Central memory CD8-positive, alpha-beta T cell (primary cell): Measurements from ENCODE around the gene TK1.
A peak's percentile ranks its signal among the peaks of the same experiment; 100 is the strongest.

Source experiments
- ATAC-seq: fragments of 150-1000 bp; cut with Tn5 transposase; replicated peaks from 2 replicates; pipeline ENCODE4 v1.10.0; 2022; ENCODE audit warnings: mild to moderate bottlenecking, moderate FRiP score, moderate number of reproducible peaks; ENCODE audit not compliant: poor library complexity, severe bottlenecking; ENCODE audit errors: extremely low read depth
- DNase-seq, 2 donors: peaks; one replicate each; pipeline ENCODE4 v3.0.0; 2021; ENCODE audit warnings: low spot score in 2 of 2
- H3K27ac Mint-ChIP-seq: one replicate; pipeline ENCODE4 v1.8.0; 2022; ENCODE audit warnings: low read depth, mild to moderate bottlenecking, moderate library complexity, mixed read lengths
- H3K27me3 Mint-ChIP-seq: one replicate; pipeline ENCODE4 v1.8.0; 2022; ENCODE audit warnings: mixed read lengths
- H3K36me3 Mint-ChIP-seq: one replicate; pipeline ENCODE4 v1.8.0; 2022; ENCODE audit warnings: mild to moderate bottlenecking, moderate library complexity, mixed read lengths; ENCODE audit not compliant: insufficient read depth
- H3K4me1 Mint-ChIP-seq: one replicate; pipeline ENCODE4 v1.8.0; 2022; ENCODE audit warnings: mixed read lengths
- H3K4me3 Mint-ChIP-seq: one replicate; pipeline ENCODE4 v1.8.0; 2022; ENCODE audit warnings: mild to moderate bottlenecking, moderate library complexity, mixed read lengths
- H3K9me3 Mint-ChIP-seq: one replicate; pipeline ENCODE4 v1.8.0; 2022; ENCODE audit warnings: mixed read lengths

The TK1 gene

DNA sequence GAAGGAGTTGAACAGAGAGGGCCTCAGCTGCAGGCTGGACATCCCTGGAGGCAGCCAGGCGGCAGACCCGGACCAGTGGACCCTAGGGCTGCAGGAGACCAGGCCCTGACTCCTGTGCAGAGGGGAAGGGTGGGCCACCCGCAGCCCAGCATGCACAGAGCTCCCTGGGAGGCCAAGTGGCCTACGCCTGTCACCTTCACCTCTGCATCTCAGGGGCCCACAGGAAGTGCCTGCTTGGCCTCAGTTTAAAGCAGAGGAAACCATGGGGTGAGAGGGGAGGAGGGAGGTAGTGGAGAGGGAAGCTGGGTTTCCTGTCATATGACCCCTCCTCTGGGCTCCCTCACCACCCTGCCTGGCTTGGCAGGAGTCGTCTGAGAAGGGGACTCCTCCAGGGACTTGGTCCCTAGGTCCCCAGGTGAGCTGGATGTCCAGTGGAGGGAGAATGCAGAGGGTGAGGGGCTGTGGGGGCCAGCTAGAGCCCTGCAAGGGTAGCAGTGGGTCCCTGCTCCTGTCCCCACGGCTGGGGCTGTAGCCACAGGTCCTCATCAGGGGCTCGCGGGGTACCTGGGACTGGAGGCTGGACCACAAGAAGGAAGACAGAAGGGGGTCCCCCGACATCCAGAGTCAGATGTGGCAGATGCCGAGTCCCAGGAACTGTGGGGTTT is 56.3 kb downstream of the TK1 start, which contains the start of gene TMC8:
Gene TMC8, plus strand, starts transcription at position 335 of the 665 bp plus-strand sequence. CDS start 818 bp downstream, outside the sequence.
- no peaks in the 10 kb centered on the region for H3K9me3 Mint-ChIP-seq
- DNase-seq (peak; percentile 64 to 86), ATAC-seq (peak; percentile 66)
- H3K4me3 Mint-ChIP-seq, result peak within 1 kb of the TSS; percentile 100
- peaks cover 61% of the 10 kb centered on the region for H3K4me1 Mint-ChIP-seq
- peaks cover 74% of the 10 kb centered on the region for H3K36me3 Mint-ChIP-seq
- H3K27ac Mint-ChIP-seq, result peak within 1 kb of the TSS; percentile 97
- H3K27me3 Mint-ChIP-seq, result no peaks in the 10 kb centered on the region

GRCh38 chr17:78130090-78130436 is 56.8 kb downstream of the TK1 start:
- Mint-ChIP-seq H3K36me3 (peaks cover 74% of the 10 kb centered on the region), H3K9me3 (no peaks in the 10 kb centered on the region), H3K27ac (peak overlapping the region; percentile 97), H3K4me3 (peak overlapping the region; percentile 100), H3K27me3 (no peaks in the 10 kb centered on the region), H3K4me1 (peaks cover 57% of the 10 kb centered on the region)
- peak; percentile 1 for ATAC-seq
- no peak for DNase-seq

GRCh38 chr17:78129351-78130089 is 57.3 kb downstream of the TK1 start:
- Mint-ChIP-seq H3K27ac (peak overlapping the region; percentile 97), H3K27me3 (no peaks in the 10 kb centered on the region), H3K36me3 (peaks cover 74% of the 10 kb centered on the region), H3K4me1 (peaks cover 55% of the 10 kb centered on the region), H3K4me3 (peak overlapping the region; percentile 100), H3K9me3 (no peaks in the 10 kb centered on the region)
- no peak for DNase-seq
- ATAC-seq, result peak; percentile 2

- H3K4me3 Mint-ChIP-seq, result peak within 1 kb of the TSS; percentile 100
- peak within 1 kb of the TSS; percentile 97 for H3K27ac Mint-ChIP-seq
- peaks cover 55% of the 10 kb centered on the region for H3K4me1 Mint-ChIP-seq
- peak; percentile 53 to 58 for DNase-seq
- H3K36me3 Mint-ChIP-seq, result peaks cover 76% of the 10 kb centered on the region
- peak; percentile 20 for ATAC-seq
- H3K9me3 Mint-ChIP-seq, result no peaks in the 10 kb centered on the region
- no peaks in the 10 kb centered on the region for H3K27me3 Mint-ChIP-seq
These were observed 58.1 kb downstream of the TK1 start, which contains the start of gene TMC6 for GRCh38 chr17:78128551-78129350. TSS of gene TMC6 (minus strand) at chr17:78128755. CDS start at chr17:78126832, 1,923 bp downstream.

- peaks cover 76% of the 10 kb centered on the region for H3K36me3 Mint-ChIP-seq
- H3K27ac Mint-ChIP-seq, result peak overlapping the region; percentile 76
- H3K4me3 Mint-ChIP-seq, result peak overlapping the region; percentile 100
- ATAC-seq (no peak), DNase-seq (no peak)
- H3K27me3 Mint-ChIP-seq, result no peaks in the 10 kb centered on the region
- peaks cover 55% of the 10 kb centered on the region for H3K4me1 Mint-ChIP-seq
- H3K9me3 Mint-ChIP-seq, result no peaks in the 10 kb centered on the region
These were observed 58.8 kb downstream of the TK1 start for GRCh38 chr17:78127888-78128550.

- peaks cover 76% of the 10 kb centered on the region for H3K36me3 Mint-ChIP-seq
- peak in 1 of 2 donors; percentile 46 for DNase-seq
These were observed 59.5 kb downstream of the TK1 start for GRCh38 chr17:78127239-78127887.

DNA sequence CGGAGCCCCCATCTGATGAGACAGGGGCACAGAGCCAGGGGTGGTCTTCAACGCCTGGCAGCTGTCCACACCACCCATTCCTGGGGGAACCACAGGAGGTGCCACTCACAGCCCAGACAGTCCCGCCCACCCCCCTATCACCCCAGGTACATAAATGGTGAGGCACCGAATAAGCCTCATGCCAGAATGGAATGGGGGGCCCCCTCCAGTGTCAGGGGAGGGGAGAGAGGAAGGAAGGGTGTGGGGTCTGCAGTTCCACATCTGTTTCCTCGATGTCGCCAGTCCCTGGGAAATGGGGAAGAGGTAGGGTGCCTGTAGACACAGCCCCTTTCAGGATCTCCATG is 60.0 kb downstream of the TK1 start:
- Mint-ChIP-seq H3K27ac (peak overlapping the region; percentile 76), H3K9me3 (no peaks in the 10 kb centered on the region), H3K4me1 (peaks cover 58% of the 10 kb centered on the region), H3K36me3 (peaks cover 77% of the 10 kb centered on the region), H3K27me3 (no peaks in the 10 kb centered on the region), H3K4me3 (peak overlapping the region; percentile 100)
- ATAC-seq, result no peak
- DNase-seq, result no peak

More at GRCh38 chr17:78127239-78127887, 59.5 kb downstream of the TK1 start:
- peak overlapping the region; percentile 100 for H3K4me3 Mint-ChIP-seq
- no peaks in the 10 kb centered on the region for H3K9me3 Mint-ChIP-seq
- peak overlapping the region; percentile 76 for H3K27ac Mint-ChIP-seq
- peak; percentile 24 for ATAC-seq
- peaks cover 55% of the 10 kb centered on the region for H3K4me1 Mint-ChIP-seq
- H3K27me3 Mint-ChIP-seq, result no peaks in the 10 kb centered on the region

GRCh38 chr17:78125976-78126894 is 60.6 kb downstream of the TK1 start:
- no peaks in the 10 kb centered on the region for H3K27me3 Mint-ChIP-seq
- peaks cover 64% of the 10 kb centered on the region for H3K4me1 Mint-ChIP-seq
- H3K36me3 Mint-ChIP-seq, result peaks cover 80% of the 10 kb centered on the region
- H3K4me3 Mint-ChIP-seq, result peak overlapping the region; percentile 100
- H3K27ac Mint-ChIP-seq, result peak overlapping the region; percentile 76
- ATAC-seq, result no peak
- H3K9me3 Mint-ChIP-seq, result no peaks in the 10 kb centered on the region
- DNase-seq, result no peak

GRCh38 chr17:78125138-78125913 is 61.5 kb downstream of the TK1 start:
- Mint-ChIP-seq H3K9me3 (no peaks in the 10 kb centered on the region), H3K4me3 (peak overlapping the region; percentile 100), H3K4me1 (peaks cover 67% of the 10 kb centered on the region), H3K27ac (peak overlapping the region; percentile 84), H3K27me3 (no peaks in the 10 kb centered on the region), H3K36me3 (peaks cover 80% of the 10 kb centered on the region)
- DNase-seq (no peak), ATAC-seq (no peak)

DNA sequence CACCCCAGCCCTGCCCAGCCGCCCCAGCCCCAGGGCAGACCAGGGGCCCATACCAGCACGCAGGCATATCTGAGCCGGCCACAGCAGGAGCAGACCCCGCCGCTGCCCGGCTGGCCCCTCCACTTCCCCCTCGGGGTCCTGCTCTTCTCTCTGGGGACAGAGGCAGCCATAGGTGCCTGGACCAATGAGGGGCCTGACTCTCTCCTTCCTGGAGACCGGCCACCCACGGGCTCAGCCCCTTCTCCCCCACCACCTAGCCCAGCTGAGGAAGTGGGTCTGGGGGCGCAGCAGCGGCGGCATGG is 62.1 kb downstream of the TK1 start:
- Mint-ChIP-seq H3K27ac (peak overlapping the region; percentile 84), H3K9me3 (no peaks in the 10 kb centered on the region), H3K4me3 (peak overlapping the region; percentile 100), H3K36me3 (peaks cover 85% of the 10 kb centered on the region), H3K4me1 (peaks cover 63% of the 10 kb centered on the region), H3K27me3 (no peaks in the 10 kb centered on the region)
- no peak for ATAC-seq
- no peak for DNase-seq
